Endometrium (tissue), 2 donors: Measurements from ENCODE around the gene SUCLG2.

Experiments
- FAIRE-seq: peaks from 2 replicates; lab custom pipeline; 2012; peaks lifted over from hg19 to GRCh38; lab: Jason Lieb, UNC
- donor health status: control.
- donor health status: control.

SUCLG2 gene, protein sequence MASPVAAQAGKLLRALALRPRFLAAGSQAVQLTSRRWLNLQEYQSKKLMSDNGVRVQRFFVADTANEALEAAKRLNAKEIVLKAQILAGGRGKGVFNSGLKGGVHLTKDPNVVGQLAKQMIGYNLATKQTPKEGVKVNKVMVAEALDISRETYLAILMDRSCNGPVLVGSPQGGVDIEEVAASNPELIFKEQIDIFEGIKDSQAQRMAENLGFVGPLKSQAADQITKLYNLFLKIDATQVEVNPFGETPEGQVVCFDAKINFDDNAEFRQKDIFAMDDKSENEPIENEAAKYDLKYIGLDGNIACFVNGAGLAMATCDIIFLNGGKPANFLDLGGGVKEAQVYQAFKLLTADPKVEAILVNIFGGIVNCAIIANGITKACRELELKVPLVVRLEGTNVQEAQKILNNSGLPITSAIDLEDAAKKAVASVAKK

DNA sequence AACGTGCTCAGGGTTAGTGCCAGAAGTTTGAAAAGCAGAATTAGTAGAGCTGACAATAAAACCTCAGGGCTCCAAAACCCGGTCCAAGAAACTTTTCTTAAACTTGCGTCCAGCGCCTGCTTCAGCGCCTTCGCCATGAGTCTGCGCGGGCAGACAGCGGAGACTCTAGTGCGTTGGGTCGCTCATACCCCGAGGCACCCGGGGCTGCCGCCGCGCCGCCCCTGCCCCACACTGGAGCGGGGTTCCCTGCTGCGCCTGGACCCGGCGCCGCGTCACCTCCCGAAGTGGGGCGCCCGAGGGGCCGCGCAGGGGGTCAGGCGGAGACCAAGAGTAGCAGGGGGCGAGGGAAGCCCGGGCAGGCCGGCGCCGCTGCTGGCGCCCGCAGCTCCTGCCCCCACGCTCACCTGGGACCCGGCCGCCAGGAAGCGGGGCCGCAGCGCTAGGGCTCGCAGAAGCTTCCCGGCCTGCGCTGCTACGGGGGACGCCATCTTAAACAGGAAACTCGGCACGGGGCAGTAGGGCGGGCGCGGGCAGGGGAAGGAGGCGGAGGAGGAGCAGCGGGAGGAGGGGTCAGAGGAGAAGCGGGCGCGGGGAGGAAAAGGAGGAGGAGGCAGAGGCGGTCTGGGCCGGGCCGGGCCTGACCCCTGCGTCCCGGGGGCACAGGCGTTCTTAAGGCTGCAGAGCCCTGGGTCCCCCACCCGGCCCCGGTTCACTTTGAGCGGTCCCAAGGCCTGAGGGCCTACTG lies at the start of gene SUCLG2:
Gene SUCLG2, minus strand, starts transcription at position 514 of the 745 bp plus-strand sequence. Its CDS starts 26 bp downstream, at position 488.
- FAIRE-seq = no peak

DNA sequence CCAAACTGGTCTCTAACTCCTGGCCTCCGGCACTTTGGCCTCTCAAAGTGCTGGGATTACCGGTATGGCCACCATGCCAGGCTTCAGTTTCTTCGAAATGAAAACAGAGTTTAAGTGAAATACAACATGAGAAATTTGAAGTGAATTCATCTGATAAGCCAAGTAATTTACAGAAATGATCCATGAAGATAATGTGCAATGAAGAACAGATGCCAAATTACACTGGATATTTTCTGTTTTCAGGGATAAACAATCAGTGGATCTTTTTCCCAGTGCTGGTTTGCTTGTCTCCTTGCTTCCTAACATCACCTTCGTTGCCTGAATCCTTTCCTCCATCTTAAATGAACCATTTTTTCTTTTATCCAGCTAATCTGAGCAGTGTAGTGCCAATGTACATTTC lies 46.2 kb upstream of the SUCLG2 start:
- FAIRE-seq = no peak

DNA sequence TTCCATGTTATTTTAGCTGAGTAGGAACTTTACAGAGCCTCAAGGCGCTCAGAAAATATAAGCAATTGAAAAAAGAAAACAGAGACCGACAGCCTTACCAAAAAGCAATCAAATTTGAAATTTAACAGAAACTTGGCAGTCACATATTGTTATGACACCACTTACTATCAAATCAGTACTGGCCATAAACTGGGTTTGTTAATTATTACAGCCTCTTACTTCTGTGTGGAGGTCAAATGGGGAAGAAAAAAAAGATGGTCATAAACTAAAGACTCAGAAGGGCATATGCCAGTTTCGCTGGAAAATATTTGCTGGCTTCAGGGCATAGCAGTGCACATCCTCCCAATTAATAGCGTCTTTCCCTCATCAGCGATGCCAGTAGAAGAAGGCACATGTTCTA lies 45.5 kb upstream of the SUCLG2 start:
- peak; percentile 66 for FAIRE-seq

DNA sequence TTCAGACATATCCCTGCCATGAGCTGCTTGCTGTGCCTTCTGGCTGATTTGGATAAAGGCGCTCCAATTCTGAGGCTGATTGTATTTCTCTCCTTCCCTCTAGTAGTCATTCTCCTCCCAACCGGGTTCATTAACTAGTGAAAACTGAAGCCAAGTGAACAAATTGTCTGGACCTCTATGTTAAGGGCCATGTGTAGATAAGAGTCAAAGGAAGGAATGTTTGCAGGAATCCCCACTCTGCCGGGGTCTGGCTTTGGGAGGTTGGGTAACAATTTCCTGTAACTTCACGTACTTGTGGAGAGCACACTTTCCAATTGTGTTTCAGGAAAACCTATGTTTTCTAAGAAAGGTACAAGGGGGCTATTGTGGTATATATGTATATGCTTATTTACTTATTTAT lies 38.2 kb upstream of the SUCLG2 start:
- FAIRE-seq = no peak

DNA sequence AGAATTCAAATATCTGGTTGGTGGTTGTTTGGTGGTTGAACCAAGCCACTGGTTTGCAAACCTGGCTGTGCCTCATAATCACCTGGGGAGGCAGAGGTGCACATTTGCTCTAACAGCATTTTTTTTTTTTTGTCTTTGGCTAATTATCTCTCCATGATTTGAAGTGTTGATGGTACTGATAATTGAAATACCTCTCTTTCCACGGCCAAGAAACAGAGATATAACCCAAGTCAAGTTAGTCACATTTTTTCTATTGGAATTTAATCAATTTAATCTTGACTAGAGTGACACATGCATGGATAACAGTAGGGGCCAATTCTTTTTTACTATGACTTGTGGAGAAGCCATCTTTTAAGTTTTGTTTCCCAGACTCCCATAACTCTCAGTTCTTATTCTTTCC lies 37.5 kb upstream of the SUCLG2 start:
- no peak for FAIRE-seq

DNA sequence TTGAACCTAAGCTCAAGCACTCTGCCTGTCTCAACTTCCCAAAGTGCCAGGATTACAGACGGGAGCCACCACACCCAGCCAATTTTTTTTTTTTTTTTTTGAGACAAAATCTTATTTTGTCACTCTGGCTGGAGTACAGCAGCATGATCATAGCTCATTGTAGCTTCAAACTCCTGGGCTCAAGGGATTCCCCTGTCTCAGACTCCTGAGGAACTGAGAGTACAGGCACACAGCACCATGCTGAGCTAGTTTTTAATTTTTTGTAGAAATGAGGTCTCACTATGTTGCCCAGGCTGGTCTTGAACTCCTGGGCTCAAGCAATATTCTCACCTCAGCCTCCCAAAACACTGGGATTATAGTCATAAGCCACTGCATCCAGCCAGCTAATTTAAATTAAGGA lies 36.8 kb upstream of the SUCLG2 start:
- FAIRE-seq = no peak

DNA sequence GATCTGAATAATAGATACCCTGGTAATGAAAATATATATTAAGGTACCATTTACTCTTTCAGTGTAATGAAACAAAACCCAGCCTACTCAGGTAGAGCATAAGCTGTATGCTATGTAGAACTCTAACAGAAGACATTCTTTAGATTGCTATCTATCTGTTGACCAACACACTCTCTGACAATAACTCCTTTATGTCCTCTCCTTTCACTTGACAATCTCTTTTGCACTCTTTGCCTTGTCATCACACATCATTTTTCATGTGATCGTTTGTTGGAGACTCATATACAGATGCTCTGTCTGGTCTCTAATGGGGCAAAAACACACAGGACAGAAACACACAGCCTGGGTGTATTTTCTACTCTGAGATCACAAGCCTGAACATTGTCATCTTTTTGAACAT lies 35.4 kb upstream of the SUCLG2 start:
- FAIRE-seq = no peak

DNA sequence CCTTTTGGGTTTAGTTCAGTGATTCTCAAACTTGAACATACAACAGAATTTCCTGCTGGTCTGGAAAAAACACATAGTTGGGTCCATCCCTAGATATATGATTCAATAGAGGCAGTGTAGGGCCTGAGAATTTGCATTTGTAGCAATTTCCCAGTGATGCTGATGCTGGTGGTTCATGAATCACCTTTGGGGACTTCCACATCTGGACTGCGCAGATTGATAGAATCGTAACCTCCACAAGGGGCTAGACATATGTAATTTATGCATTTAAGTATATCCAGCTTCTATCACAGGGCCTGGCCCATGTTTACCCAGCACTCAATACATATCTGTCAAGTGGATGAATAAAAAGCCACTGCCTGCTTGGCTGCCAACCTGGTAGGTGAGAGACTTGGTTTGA lies 33.8 kb upstream of the SUCLG2 start:
- FAIRE-seq = no peak

DNA sequence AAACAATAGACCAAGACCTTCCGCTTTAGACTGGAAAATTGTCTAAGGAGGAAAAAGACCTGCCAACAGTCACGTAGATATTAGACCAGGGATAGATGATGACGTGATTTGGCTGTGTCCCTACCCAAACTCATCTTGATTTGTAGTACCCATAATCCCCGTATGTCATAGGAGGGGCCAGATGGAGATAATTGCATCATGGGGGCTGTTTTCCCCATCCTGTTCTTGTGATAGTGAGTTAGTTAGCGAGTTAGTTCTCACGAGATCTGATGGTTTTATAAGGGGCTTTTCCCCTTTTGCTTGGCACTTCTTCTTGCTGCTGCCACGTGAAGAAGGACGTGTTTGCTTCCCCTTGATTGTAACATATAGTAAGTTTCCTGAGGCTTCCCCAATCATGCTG lies 31.7 kb upstream of the SUCLG2 start:
- no peak for FAIRE-seq

DNA sequence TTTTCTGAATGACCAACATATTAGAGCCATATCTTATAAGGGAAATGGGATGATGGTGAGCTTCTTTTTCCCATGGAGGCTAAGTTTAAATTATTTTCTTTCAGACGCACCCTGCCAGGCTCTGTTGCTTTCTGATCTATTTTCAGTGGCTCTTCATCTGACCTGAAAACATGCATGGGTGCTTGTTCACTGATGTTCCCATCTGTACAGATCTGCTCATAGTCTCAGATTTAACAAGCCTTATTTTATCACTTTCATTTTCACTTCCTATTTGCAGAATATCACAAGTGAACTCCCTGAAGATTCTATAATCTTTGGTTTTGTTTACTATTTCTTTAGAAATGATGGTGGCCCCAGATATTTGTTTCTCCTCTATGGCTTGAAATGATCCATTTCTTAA lies 31.1 kb upstream of the SUCLG2 start:
- FAIRE-seq = no peak

DNA sequence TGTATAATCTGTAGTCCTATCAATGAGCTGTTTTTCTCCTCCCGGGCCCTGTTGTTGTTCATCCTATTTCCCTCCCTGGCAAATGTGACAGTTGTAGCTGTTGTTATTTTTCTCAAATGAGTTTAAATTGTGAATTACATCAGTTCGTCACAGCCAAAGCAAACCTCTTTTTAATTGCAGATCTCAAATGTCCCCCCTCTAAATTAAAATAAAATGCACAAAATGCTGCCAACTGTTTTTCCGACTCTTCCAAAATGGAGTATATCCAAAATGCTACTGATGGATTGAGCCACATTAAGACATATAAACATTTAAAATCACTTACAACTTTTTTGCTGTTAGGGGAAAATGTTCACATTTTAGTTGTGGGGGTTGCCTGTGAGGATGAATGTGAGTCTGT lies 29.8 kb upstream of the SUCLG2 start:
- FAIRE-seq = no peak

DNA sequence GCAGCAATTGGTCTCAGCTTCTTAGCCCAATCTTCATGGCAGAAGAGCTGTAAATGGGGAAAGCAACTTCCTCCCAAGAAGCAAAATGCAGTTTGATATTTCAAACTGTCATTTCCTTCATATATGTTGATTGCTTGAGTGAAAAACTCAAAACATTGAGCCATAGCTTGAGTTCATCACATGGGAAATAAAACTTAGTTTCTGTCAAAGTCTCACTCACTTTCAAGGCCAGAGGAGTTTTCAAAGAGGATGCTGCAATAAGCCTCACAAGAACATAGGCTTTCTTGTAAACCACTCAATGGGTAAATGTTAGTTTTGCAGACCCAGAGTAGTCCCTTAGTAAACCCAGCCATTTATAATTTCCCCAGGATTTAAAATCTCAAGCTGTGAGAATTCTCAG lies 29.1 kb upstream of the SUCLG2 start:
- FAIRE-seq = no peak

DNA sequence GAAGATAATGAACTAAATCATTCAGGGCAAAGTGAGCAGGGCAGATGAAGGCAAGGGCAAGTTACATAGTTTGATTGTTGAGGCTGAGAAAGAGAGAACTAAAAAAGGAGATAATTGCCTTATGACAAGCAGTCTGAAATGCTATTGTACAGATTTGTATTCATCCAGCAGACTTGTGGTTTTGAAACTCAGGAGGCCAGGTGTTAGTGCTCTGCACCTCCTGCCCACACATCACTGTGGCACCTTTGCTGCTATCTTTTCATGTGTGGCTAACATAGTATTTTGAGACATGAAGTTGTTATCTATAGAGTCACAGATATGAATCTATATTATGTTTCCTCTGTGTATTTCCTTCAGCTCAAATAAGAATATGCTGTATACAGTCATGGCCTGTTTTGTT lies 24.3 kb upstream of the SUCLG2 start:
- FAIRE-seq = no peak

DNA sequence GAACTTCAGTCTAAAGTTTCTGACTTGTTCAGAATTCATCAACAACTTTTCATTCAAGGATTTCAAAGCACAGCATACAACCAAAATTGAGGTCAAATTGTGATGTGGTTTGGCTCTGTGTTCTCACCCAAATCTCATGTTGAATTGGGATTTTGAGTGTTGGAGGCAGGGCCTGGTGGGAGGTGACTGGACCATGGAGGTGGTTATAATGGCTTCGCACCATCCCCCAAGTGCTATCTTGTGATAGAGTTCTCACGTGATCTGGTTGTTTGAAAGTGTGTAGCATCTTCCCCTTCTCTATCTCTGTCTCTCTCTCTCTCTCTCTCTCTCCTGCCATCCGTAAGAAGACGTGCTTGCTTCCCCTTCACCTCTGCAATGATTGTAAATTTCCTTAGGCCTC lies 19.6 kb upstream of the SUCLG2 start:
- no peak for FAIRE-seq

DNA sequence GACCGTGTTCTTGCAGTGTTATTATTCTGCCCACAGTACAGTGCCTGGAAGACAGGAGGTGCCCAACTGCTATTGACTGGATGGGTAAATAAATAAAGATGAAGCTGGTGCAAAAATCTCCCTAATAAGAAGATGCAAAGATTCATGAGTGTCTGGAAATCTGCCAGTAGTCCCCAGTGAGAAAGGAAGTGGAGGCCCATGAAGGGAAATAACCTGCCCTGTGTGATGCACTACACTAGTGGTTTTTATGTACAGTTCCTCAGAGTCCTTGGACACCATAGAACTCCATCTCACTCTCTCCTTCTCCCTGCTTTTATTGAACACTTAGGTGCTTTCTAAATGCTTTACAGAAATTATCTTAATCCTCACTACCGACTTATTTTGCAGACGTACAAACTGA lies 8.3 kb upstream of the SUCLG2 start:
- no peak for FAIRE-seq

DNA sequence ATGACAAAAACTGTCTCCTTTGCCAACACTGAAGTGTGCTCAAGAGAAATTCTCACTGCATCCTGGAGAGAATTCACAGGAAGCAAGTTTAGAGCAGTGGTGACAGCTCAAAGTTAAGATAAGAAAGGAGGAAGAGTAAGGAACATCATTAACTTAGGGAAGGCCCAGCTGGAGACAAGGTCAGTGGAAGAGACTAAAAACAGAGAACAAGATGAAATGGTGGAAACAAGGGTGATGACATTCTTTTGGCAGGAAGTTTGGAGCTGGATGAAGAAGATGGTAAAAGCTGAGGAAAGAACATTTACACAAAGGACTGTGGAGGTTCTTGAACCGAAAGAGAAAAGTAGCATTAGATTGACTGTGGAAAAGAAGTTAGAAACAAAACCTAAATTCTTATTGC lies 6.7 kb upstream of the SUCLG2 start:
- no peak for FAIRE-seq

DNA sequence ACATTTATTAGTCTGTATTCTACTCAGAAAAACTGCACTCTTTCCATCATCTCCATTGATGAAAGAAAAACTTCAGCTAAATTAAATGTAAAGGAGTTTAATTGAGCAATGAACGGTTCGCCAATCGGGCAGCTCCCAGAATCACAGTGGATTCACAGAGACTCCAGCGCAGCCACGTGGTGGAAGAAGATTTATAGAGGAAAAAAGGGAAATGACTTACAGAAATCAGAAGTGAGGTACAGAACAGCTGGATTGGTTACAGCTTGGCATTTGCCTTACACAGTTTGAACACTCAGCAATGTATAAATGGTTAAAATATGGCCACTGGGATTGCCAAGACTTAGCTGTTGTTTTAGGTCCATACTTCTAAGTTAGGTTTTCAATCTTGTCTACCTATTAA lies 2.8 kb upstream of the SUCLG2 start:
- FAIRE-seq = no peak

DNA sequence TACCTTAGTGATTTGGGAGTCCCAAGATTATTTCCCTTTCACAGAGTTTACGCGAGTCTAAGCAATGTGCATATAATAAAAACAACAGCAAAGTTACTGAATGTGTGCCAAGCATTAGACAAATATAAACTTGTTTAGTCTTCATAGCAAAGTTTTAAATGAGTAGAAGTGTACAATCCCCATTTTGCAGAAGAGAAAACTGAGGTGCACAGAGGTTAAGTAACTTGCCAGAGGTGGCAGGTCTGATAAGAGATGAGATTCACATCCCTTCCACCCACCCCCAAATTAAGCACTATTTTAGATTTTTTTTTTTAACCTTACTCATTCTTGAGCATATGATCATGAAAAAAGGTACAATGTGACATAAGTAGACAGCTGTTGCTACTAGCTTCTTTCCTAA lies 2.2 kb upstream of the SUCLG2 start:
- no peak for FAIRE-seq

DNA sequence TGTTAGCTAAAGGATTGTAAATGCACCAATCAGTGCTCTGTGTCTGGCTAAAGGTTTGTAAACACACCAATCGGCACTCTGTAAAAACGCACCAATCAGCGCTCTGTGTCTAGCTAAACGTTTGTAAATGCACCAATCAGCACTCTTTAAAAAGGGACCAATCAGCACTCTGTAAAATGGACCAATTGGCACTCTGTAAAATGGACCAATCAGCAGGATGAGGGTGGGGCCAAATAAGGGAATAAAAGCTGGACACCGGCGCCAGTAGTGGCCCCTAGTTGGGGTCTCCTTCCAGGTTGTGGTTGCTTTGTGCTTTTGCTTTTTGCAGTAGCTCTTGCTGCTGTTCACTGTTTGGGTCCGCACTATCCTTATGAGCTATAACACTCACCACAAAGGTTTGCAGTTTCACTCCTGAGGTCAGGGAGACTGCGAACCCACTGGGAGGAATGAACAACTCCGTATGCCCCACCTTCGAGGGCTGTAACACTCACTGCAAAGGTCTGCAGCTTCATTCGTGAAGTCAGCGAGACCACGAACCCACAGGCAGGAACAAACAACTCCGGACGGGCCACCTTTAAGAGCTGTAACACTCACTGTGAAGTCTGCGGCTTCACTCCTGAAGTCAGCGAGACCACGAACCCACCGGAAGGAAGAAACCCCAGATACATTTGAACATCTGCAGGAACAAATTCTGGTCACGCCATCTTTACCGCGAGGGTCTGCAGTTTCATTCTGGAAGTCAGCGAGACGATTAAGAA lies 1.1 kb upstream of the SUCLG2 start:
- no peak for FAIRE-seq

DNA sequence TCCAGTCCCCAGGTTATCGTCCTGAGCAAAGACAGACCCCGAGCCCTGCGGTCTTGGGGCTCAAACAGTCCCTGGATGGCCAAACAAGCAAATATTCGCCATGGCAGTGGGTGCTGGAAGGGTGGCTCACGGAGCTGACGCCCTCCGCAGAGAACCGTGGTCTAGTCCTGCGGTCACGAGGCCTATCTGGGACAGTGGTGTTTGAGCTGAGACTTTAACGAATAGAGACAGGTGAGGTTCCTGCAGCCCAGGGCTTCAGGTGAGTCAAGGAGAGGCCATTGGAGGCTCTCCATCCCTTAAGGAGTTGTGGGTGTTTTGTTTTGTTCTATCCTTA lies 399 bp upstream of the SUCLG2 start:
- FAIRE-seq = no peak

DNA sequence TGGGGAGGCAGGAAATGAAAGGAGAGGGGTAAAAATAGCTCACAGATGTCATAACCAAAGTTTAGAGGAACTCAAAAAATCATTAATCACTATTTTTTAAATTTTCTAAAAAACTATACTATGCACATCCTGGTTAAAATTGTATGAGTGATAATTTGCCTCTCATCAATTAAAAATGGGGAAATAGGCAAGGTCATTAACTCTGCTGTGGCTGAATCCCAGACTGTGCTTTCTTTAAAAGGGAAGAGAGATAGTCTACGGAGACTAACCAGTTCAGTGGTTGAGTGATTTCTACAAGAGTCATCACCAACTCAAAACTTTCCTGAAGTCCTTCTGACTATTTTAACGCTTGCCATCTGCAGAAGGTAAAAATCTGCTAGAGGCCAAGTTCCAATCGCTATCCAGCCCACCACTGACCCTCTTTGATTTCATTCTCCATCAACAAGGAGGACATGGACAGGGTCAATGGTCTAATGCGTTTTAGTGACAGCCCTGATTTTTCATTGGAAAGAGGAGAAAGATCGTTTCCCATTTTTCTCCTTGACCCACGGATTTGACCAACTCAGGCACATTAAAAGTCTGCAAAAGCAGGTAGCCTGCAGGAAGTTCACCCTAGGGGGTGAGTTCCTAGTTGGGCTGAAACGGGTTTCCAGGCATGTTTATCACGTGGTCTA lies 850 bp downstream of the SUCLG2 start:
- FAIRE-seq = no peak

DNA sequence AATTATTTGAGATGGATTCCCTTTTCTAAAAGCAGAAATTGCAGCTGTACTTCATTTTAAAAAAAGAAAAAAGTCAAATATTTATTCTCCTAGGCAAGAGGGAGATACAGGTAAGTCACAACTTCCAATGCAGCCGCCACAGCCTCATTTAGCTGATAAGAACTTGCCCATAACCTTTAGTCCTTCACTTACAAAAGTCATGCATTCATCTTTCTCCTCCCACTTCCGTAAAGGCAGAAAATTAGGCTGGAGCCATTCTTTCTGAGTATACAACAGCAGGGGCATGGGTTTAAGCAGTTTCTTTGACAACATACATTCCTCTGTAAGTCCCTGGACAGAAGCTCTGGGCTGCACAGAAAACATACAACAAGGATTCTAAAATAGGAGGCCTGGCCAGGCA lies 4.3 kb downstream of the SUCLG2 start:
- FAIRE-seq = no peak

DNA sequence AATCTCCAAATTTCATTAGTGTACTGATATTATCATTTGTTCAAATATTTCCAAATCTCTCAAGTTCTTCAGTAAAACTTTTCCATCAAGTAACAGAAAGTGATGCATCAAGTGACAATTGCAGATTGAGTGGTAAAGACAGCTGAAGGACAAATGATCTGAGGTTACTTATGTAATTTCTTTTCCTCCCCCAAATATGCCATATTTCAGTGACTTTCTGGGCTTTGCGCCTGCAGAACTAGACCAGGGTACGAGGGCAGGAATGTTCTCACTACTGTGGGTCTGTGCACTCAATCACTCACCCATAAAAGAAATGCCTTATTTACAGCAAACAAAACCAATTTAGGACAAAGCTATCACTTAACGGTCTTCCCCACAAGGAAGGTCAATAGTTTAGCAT lies 4.7 kb downstream of the SUCLG2 start:
- no peak for FAIRE-seq
